Right renal cortex interstitium (tissue), 3 donors: ENCODE measurements around the gene PDE7B. TPM values are rescaled to one million over a fixed set of nuclear protein-coding genes. Genes with fewer than 3 reads are reported as not detected.
"Not testable (repeated sequence)": the region's sequence is repeated elsewhere in the genome, so short reads cannot be mapped to it uniquely, and the experiment has no call there.

Experiments
- DNase-seq, 3 donors: peaks; one replicate each; pipeline ENCODE4 v3.0.0-alpha.2; 2013; ENCODE audit warnings: low read depth in 3 of 3, low spot score in 2 of 3
- polyA plus RNA-seq, 3 donors: library from polyadenylated mRNA; unstranded; fragments of 120-200 nt; gene quantifications; one replicate each; pipeline ENCODE4 v1.2.1, GENCODE V29; 2013; ENCODE audit not compliant: insufficient read length in 3 of 3

Gene PDE7B
- polyA plus RNA-seq, 3 donors: 8.3 to 9.2 (median 8.7) TPM

GRCh38 chr6:136090929-136091328 lies 239.4 kb downstream of the PDE7B start:
- DNase-seq: no peak

DNA sequence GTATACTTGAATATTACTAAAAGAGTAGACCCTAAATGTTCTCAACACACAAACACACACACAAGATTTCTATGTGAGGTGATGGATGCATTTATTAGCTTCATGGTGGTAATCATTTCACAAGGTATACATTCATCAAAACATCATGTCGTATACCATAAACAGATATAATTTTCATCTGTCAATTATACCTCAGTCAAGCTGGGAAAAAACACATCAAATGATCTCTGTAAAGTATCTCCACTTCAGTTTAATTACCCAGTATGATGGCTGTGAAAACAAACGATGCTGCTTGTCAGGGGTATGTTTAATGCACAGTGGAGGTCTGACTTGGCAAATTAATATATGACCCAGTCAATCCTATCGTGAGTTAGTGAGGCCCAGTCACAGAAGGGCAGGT lies 241.4 kb downstream of the PDE7B start:
- DNase-seq: no peak

DNA sequence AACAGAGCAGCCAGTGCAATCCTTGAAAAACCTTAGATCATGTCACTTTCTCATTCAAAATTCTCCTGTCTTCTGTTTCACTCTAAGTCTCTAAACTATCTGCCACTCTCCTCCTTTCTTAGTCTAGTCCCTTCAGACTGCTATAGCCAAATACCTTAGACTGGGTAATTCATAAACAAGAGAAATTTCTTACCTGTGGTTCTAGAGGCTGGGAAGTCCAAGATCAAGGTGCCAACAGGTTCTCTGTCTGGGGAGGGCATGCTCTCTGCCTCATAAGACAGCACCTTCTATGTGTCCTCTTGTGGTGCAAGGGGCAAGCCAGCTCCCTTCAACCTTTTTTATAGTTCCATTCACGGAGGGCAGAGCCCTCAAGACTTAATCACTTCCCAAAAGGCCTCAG lies 242.3 kb downstream of the PDE7B start:
- no peak for DNase-seq

DNA sequence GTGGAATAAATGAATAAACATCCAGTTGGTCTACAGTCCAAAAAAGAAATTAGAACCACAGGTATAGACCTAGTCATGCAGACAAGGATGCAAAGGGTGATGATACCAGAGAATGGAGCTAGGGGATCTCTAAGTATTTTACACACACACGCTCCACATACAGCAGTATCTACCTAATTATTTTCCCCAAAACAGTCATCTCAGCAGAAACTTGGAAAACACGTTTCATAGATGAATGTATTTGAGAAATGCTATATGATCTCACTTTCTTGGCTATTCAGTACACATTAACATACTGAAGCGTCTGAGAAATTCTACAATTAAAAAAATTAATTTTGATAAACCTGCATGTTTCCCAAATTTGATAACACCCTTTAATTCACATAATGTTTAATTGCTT lies 243.3 kb downstream of the PDE7B start:
- no peak for DNase-seq

- DNase-seq: no peak
Measured at GRCh38 chr6:136095986-136096385, 244.5 kb downstream of the PDE7B start.

DNA sequence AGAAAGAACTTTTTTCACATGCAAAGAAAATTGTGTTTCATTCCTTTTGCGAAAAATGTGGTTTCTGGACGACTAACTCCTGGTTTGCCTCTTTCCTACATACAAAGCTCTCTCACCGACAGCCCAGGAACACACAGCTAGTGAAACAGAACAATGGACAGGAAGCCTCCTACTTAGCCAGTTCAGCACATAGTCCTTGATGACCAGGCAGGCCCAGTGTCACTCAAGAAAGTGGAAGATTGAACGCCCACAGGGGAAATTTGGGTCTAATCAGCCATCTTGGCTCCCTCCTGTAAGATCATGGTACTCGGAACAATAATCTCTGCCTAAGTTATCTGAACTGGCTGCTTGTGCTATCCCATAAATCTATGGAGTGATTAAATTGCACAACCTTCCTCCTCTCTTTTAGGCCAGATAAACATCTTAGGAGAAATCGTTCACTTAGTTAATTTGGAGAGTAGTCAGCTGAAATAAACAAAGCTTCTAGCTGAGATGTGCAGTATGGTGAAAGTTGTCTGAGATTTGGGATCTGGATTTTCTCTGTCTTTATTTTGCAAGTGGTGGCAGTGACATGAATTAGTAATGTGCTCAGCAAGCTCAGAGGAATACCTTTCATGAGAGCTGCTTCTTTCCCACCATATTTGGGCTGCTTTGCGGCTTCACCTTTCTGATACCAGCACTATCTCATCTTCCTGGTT lies 251.6 kb downstream of the PDE7B start:
- no peak for DNase-seq

- no peak for DNase-seq
Measured at GRCh38 chr6:136103763-136104311, 252.3 kb downstream of the PDE7B start.

DNA sequence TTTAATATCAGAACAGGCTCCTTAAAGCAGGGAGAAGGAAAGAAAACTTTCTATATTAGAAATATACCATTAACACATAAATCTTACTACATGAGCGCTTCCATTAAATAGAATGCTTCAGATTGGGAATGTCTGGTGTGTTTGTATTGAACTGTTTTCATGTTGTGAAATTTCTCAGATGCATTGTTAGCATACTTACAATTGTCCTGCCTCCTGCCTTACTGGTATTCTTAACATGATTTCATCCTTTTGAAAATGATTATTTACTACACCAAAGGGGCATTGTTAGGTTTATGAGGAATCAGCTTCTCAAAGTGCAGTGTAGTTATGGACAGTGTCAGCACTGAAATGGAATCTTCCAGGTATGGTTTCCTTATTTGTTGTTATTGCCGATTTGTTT lies 253.1 kb downstream of the PDE7B start:
- DNase-seq: no peak

- not testable (repeated sequence) for DNase-seq
Measured at GRCh38 chr6:136105797-136106196, 254.3 kb downstream of the PDE7B start.

GRCh38 chr6:136108361-136108945 lies 257.0 kb downstream of the PDE7B start:
- DNase-seq: no peak

- DNase-seq: no peak
Measured at GRCh38 chr6:136111831-136112230, 260.3 kb downstream of the PDE7B start.

- DNase-seq: no peak
Measured at GRCh38 chr6:136112262-136112661, 260.8 kb downstream of the PDE7B start.

DNA sequence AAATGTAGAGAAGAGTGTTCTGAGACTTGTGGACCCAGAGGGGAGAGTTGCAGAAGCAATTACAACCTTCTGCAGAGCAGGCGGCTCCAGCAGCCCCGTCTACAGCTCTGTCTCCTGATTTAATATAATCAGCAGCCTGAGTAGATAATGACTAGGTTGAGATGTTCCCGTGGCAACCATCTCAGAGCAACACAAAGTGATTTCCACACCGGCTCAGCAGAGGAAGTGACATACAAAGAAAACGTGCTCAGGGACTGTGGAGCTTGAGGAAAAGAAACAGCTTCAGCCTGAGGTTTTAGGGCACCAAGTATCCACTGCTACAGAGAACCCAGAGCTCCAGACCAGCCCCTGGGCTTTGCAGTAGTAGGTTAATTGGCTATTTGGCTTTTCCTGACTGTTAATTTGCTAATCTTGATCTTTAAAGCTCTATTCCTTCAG lies 262.3 kb downstream of the PDE7B start:
- no peak for DNase-seq

GRCh38 chr6:136114661-136115060 lies 263.2 kb downstream of the PDE7B start:
- no peak for DNase-seq

DNA sequence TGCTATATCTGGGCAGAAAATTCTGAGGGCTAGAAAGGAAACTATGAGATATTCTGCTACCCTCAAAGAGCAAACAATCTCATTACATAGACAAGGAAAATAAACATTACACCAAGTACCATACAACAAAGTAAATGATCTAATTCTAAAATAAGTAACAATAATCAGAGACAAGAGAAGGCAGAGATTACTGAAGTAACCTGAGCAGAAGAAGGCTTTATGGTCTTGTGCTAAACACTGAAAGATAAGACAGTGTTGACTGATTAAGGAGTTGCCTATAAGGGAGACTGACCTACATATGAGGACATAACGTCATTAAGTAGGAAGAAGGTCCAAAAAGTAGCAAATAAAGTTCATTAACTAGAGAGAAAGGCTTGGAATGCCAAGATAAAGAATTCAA lies 264.4 kb downstream of the PDE7B start:
- DNase-seq: no peak

- no peak for DNase-seq
Measured at GRCh38 chr6:136117081-136117480, 265.6 kb downstream of the PDE7B start.

GRCh38 chr6:136118787-136119186 lies 267.3 kb downstream of the PDE7B start:
- DNase-seq: no peak

DNA sequence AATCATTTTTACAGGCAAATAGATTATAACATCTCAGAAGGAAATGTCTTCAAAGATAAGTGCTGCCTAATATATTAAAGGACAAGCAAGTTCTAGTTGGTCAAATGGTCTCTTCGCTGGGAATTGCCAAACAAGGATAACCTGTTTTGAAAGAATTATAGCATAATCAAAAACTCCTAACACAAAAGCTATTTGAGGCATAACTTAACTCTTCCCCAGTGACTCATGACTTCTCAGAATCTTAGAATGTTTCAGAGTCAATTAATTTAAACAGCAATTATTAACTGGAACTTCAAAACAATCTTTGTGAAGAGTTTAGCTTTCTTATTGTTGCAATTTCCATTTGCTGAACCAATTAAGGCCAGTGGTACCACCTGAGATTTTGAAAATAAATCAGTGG lies 272.0 kb downstream of the PDE7B start:
- DNase-seq: no peak

DNA sequence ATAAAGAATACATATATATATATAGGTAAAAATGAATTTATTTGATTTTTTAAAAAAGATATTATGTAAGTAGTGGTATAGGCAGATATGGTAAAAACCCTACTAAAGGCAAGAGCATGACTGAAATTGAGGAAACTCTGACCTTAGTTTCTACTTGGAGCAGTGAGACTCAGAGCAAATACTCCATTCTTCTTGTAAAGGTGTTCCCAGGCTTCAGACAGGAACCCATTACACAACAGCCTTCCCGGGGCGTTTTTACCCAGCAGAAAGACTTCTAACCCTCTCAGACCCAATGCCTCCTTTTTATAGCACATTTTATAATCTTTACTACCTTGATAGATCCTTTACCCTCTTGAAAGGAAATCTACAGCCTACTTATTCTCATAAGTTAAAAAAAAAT lies 274.1 kb downstream of the PDE7B start:
- DNase-seq: no peak

DNA sequence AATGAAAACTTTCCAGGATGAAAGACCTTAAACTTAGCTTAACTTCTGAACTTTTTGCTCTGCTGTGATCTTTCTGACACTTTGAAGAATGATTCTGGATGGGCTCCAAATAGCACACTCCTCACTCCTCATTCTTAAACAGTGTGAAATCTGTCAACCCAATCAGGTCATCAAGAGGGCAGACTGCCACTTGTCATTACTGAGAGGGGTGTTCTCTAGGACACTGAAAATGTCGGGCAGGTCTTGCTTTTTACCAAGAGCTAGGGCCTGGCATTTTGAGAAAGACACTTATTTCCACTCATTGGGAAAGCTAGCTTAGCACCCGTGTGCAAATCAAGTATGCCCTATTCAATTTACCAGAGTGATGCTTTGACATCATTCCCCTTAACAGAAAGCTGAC lies 276.4 kb downstream of the PDE7B start:
- no peak for DNase-seq

DNA sequence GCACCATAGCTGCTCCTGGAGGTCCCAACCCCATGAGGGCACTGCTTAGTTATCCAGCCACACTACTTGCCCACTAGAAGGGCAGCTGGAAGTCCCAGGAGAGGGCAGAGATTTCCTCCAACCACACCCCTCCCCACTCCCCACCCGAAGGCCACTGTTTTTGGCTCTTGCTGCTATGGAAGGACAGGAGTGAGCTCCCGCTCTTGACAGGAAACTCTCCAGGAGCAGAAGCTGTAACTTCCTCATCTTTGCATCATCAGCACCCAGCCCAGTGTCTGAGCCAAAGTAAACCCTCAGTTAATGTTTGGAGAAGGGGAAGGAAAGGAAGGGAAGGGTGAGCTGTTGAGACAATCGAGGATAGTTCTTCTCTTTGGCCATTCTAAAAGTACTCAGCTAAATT lies 277.9 kb downstream of the PDE7B start:
- no peak for DNase-seq

DNA sequence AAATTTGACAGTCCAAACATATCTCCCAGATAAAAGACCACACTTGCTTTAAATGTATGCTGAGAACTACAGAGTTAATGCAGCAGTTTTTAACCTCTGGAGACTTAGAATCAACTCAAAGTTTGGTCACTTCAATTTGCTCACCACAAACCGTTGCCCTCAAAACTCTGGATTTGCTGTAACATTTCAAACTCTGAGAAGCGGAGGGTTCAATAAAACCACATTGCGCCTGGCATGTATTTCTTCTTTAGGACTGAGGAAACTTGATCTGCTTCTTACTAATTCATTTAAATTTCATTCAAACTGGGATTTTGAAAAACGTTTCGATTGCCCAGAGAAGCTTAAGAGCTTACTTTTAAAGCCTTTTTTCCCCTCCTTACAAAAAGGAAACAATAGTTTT lies 282.8 kb downstream of the PDE7B start:
- no peak for DNase-seq
